NK-92 (cell line): ENCODE results near the gene PPM1F.

ENCODE experiments used
- DNase-seq: peaks from one replicate; lab custom pipeline; 2025; ENCODE audit not compliant: unreplicated experiment; lab: John Stamatoyannopoulos, UW

The PPM1F gene

DNA sequence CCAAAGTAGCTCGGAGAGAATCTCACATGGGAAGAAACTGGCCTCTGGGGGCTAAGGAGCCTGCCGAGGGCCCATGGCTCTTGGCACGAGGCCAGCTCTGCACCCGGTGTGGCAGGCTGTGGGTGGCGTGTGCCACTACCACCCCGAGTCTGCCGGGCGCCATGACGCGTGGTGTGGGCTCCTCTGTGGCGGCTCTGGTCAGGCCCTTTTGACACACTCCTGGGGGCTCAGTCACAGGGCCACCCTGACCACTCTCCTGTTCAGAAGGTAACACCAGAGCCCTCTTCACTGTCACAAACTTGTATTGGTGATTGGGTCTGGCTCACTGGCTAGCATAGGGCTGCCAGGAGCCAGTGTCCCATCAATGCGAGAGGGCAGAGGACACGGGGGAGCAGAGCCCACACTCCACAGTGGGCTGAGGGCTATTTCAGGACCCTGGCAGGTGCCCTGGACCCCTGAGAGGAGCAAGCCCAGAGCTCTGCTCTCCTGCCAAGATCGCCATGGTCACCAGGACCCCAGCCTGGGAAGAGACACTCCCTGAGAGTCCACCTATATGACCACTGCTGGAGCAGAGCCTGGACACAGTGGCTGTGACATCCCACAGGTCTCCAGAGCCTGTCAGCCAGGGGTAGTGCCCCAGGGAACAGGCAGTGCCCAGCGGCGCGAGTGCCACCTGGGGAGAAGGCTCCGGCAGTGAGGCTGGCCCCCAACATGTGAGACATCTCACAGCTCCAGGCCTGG, 8.6 kb upstream of the PPM1F start:
- DNase-seq: no peak

DNA sequence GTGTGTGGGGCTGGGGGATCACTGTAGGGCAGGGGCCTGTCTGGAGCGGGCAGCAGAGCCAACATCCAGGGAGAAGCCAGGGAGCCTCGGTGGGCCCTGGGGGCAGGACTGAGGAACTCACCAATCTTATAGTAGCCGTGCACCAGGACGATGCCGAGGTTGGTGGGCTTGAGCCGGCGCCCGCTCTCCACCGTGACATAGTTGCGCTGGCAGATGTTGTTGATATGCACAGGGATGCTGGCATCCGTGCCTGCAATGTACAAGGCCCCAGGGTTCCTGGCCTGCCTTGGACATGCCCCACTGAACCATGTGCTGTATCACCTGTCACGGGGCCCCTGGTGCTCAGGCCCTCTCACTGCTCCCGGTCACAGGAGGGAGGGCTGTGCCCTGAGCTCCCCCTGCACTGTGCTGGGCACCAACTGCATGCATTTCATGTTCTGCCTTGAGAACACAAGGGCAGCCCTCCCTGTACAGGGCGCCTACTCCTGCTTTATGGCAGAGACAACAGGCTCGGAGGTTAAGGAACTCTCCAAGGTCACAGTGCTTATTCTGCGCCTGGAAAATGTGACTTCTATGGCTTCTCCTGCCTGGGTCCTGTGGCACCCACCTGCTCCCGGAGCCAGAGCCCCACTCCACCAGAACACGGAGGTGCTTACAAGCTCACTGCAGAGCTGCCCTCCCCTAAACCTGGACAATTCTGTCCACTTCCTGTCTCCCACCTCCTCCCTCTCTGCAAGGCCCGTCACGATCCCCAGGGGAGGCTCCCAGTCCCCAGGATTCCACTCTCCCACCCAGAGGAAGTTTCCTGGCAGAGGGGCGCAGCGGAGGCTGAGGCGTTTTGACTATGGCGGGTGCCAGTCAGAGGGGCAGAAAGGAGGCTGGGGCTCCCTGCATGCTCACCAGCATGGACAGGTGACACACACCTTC, 7.8 kb upstream of the PPM1F start:
- DNase-seq: no peak

DNA sequence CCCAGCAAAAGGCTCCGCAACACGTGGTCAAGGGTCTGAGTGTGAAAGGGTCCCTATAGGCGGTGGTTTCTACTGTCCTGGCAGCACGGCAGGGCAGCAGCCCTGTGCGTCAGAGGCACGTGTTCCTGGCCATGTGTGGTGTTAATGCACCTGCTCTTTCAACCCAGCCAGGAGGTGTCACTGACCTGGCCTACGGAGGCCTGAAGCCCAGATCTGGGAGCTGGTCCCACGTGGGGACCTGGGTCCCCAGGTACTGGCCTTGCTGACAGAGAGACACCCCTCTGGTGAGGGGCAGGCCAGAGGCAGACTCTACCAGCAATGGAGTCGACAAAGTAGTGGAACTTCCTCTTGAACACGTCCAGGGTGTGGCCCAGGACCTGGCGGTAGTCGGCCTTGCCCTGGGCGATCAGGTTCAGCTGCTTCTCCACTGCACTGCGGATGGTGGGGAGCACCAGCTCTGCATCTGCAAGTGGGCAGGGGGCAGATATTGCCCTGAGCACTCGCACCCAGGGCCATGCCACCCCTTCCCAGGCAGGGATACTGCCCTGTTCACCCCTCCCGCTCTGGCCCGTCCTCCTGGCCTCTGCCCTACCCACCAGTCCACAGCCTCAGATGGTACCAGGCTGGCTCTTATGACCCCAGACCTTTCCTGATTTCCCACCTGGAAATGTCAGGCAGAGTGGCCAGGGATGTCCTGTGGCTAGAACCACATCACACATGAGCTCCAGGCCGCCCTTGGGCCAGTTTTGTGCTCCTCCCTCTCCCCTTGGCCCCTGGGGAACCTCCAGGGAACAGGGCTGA, 6.8 kb upstream of the PPM1F start:
- no peak for DNase-seq

DNA sequence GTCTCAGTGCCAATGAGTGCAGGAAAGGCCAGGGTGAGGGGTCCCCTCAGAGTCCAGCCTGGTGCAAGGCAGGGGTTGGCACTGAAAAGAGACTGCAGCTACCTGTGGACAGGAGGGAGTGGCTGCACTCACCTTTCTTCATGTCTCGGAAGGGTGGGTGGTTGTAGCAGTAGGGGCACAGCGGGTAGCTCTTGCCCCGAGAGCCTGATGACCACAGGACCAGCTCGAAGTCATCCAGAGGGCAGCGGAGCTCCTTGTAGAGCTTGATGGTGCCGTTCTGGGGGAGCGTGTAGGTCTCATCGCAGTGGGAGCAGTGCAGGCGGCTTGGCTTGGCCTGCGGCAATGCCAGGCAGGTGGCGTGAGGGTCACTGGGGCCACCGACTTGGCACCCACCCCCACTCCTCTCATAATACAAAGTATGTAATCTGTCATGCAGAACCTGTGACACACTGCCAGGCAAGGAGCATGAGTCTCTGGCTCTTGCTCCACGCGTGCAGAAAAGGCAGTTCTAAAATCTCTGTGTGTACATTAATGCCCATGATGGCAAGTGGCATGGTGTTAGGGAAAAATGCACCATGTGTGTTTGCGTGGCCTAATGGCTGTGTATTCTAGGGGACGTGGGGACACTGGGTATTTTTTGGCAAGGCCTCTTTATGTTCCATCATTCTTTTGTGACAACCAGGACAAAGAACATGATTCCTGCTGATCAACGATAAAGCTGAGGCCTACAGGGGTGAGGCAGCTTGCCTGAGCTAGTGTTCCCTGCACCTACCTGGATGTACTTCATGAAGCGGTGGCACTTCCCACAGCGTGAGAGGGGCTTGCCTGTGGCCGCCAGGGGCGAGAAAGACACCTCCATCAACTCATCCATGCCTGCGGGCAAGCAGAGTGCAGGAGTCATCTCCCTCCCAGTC, 6.0 kb upstream of the PPM1F start:
- DNase-seq: no peak

DNA sequence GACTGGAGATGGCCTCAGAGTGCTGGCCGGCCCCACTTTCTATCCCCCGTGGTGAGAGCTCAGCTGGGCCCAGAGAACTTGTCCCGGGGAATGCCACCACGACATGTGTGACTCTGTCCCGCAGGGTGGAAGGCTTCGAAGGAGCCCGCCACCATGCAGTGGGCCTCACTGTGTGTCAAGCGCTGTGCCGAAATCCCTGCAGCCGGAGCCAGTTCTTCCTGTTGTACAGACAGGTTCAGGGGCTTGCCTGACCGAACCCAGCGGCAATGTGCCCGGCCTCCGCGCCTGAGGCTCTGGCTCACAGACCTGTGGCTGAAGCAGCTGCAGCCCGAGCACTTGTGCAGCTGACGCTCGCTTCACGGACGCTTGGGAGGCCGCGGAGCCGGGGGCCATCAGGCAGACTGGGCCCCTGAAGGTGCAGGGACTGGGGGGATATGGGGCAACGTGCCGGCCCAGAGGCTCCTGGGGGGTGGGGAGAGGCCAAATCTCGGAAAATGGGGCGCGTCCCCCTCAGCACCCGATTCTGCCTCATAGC, 650 bp downstream of the PPM1F start:
- DNase-seq: no peak

DNA sequence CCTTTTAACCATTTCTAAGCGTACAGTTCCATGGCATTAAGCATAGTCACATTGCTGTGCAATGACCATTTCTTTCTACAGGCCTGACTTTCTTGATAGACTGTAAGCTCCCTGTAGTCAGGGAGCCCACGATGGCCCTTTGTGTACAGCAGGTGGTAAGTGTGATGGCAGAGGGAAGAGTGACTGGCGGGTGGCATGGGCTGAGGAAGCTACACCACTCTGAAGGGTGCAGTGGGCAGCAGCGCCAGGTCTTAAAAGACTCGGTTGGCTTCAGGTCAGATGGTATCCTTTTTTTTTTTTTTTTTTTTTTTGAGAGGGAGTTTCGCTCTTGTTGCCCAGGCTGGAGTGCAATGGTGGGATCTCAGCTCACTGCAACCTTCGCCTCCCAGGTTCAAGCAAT, 1.6 kb downstream of the PPM1F start:
- DNase-seq: no peak

DNA sequence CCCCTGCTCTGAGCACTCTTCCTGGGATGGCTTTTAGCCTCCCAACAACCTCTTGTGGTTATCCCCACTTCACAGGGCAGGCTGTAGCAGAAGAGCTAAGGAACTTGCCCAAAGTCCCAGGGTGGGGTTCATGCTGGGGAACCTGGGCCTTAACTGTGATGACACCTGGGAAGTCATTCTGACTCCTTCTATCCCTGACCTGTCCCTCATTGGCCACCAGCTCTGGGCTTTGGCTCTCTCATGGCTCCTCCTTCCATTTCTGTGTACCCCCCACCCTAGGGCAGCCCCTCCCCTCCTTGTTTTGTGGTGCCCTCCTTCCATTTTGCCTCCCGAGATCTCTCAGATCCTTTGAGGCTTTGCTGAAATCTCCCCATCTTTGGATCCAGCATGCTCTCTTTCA, 2.7 kb downstream of the PPM1F start:
- DNase-seq: no peak

DNA sequence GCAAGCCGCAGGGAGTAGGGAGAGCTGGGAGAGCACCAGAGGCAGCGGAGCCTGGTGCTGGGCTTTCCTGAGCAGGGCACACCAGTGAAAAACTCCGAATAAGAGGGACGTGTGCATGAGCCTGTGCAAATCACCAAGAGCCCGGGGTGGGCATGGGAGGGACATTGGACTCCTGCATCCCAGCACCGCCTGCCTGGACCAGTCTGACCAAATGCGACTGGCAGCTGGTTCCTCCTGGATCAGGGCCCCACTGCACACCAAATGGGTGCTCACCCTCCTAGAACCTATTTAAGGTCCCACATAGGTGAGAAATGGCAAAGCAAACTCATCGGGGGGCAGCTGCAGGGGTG, 3.1 kb downstream of the PPM1F start:
- no peak for DNase-seq

DNA sequence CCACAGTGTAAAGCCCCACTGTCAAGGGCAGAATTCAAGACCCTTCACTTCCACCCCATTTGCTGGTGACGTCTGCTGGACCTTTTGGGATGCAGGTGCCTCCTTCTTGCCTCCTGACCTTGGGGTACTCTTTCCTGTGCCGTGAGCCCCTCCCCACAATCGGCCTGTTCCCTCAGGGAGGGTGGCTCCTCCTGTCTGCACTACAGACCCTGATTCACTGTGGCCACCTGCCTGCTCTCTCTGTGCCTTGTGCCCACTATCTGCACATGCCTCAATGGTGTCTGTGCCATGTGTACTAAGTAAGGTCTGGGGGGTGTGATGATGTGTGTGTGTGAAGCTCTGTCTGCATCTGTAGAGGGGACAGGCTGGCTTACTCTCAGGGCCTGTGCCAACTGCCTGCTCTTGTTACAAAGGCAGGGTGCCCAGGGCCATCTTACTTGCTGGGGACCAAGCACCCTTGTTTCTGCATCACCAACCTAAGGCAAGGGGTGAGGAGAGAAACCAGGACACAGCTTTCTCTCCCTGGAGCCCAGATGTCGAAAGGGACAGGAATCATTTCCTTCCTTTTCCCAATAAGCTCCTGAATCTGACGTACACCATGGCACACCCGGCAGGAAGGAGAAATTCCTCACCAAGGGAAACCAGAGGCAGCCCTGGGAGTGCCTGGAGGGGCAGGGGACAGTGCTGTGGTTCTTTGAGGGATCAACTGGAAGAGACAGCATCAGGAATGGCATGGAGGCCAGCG, 3.7 kb downstream of the PPM1F start:
- DNase-seq: no peak

DNA sequence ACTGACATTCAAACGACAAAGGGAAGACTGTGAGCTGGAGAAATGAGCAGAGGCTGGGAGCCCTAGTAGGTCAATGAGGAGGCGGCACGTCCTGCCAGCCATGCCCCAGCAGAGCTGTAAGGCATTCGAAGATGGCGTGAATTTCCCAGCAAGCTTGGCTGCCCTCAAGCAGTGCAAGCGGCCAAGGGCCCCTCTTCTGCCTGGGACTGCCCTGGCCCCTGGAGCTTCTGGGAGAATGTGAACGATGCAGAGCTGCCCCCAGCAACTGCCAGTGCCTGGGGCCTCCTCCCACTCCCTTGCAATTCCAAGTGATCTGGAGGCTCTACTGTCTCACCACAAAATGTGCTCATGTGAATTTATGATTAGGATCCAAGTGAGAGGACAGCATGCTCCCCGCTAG, 4.3 kb downstream of the PPM1F start:
- no peak for DNase-seq

DNA sequence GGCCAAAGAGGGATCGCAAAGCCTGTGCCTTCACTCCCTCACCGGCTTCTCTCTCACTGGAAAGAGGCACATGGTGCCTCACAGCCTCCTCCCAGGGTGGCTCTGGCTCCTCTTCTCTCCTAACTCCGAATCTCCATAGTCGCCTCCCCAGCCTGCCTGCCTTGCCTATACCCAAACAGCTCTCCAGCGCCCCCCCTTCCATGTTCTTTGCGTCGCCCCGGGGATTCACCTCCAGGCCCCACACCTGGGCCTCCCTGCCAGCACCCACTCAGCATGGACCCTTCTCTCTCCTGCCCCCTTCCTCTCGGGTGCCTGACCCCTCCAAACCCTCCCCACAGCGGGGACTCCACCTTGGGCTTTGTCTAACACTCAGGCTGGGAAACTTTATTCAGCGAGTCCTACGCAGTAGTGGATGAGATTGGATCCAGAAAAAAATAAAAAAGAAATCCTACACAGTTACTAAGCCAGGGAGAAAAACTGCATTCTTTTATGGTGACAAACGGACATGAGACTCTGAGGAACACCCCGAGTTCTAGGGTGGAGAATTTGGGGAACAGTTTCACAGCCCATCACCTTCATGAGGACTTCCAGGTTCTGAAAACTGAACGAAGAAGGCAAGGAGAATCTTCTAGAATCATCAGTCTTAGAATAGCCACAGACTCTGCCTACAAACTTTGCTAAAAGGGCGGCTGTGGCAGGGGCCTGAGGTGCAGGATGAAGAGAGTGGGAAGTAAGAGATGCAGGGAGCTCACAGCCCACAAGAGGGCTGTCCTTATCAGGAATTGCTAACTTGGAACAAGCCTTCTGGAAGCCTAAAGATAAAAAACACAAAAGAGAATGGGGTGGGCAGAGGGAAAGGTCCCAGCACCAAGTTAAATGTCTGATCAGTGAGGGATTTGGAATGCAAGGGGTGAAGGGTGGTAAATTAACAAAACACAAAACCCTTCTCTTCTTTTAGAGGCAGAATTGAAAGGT, 5.3 kb downstream of the PPM1F start:
- DNase-seq: no peak

DNA sequence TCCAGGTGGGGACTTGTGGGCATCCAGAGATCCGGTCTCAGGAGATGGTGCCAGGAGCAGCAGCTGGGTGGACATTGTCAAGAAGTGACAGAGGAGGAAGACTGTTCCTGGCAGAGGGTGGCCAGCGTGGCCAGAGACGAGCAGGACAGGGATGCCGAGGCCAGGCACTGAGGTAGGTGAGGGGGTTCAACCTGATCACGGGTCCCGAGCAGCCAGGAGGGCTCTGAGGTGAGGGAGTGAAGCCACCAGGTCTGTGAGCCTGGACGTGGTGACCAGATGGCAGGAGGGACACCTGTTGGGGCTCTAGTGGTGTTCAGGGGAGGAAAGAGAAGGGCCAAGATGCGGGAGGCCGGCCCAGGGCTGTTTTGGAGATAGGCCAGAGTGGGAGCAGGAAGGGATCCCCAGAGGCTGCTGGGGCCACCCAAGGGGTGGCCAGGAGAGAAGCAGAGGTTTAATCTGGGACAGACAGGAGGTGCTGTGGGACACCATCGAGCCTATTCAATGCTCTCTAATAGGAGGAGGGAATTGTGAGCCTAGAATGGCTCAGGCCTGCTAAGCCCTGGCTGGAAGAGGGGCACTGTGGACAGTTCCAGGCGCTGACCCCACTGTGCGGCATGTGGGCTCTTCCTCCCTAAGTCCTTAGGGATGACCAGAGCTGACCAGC, 6.3 kb downstream of the PPM1F start:
- no peak for DNase-seq

DNA sequence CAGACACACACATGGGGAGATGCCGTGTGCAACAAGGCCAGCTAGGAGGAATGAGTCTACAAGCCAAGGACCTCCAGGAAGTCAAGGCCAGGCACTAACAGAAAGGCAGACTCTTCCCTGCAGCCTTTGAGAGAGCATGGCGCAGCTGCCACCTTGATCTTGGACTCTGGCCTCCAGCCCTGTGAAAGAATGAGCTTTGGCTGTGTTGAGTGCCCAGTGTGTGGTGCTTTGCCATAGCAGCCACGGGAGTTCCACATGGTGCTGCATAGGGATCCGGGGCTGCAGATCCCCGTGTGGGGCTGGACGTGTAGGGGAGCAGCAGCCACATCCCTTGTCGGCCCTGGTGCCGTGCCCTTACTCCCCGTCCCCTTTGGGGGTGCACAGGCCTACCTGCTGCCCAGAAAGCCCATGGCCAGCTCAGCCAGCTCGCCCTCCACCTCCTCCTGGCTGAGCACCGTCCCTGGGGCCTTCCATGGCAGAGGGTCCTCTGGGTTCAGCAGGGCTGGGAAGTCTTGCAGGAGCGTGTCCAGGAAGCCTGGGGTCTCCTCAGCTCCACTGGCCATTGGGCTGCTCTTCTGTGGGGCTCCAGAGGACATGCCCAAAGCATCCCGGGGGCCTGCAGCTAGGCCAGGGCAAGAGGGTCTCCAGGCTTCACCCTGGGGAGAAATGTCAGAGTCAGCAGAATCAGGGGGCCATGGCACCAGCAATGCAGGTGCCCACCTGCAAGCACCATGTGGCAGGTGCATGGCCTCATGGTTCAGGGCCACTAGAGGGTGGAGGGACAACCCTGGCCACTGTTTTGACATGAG, 7.0 kb downstream of the PPM1F start:
- no peak for DNase-seq

DNA sequence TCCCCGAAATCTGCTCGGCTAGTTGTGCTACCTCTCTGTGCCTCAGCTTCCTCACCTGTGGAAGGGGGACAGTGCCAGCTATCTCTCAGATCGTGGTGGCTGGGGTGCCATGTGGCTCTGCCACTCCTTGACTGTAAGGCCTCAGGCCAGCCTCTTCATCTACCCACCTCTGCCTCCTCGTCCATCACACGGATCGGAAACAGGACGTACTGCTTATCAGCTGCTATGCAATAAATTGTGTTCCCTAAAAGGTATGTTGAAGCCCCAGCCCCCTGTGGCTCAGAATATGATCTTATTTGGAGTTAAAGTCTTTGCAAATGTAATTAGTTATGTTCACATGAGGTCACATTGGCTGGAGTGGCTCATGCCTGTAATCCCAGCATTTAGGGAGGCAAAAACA, 7.8 kb downstream of the PPM1F start:
- DNase-seq: no peak

DNA sequence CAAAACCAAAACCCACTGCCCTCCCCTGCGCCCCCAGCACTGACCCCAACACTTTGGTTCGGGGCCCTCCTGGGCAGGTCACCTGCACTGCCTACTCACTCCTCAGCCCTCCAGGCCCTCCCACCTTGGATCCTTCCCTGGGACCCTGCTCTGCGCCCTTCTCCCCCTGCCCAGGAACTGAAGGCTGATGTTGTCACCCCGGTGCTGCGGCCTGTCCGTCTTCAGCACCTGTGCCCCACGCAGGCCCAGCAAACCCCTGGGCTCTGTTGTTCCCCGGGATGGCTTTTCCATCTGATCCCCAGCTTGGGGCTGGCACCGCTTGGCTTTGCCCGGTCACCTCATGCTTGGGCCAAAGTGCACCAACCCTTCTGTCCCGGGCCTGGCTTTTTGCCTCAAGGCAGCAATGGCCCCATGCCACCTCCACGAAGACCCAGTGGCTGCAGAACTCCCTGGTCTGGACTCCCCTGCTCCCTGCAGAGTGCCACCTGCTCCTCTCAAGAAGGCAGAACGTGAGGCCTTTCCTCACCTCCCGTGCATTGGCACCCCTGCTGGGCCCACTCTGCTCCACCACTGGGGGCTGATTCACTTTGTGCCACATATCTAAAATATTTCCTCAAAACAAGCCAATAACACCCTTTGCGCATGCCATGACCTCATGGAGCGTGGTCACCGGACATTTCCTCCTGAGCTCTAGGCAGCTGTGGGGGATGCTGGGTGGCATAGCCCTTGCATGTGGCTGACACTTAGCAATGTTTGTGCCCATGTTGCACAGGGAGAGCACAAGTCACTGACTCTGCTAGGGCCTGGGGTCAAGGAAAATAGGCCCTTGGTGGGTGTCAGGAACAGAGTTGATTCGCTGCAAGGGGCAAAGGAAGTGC, 8.8 kb downstream of the PPM1F start:
- DNase-seq: no peak
